HCT116 (cell line): ENCODE results near the gene SHROOM3. TPM values are rescaled to one million over a fixed set of nuclear protein-coding genes. Genes with fewer than 3 reads are reported as not detected.

Source experiments
- ATAC-seq: fragments of 200-7000 bp; cut with Tn5 transposase; 2 replicates; pipeline ENCODE4 v1.9.1; 2020; ENCODE audit warnings: mild to moderate bottlenecking, moderate library complexity
- BruUV-seq: library from RNA; stranded (reverse); fragments of 400-500 nt; replicated peaks from 2 replicates; lab custom pipeline; 2021; lab: Mats Ljungman, UMichigan
- CTCF ChIA-PET: fragments of 300-600 bp; sonication (Branson Sonifier 250); formaldehyde crosslinking; loops from one replicate; lab custom pipeline; 2021; ENCODE audit warnings: antibody characterized with exemption; lab: Charles Lee
- POLR2A ChIA-PET: fragments of 300-600, 350-600 bp; sonication (Branson Sonifier 250); formaldehyde crosslinking; loops from one replicate; lab custom pipeline; 2021; ENCODE audit warnings: antibody characterized with exemption; lab: Charles Lee
- RAD21 ChIA-PET, 2 experiments: fragments of 300-600 bp; sonication (Branson Sonifier 250); formaldehyde crosslinking; loops; one replicate each; lab custom pipeline; 2023; ENCODE audit warnings: low total read pairs in 2 of 2; ENCODE audit not compliant: uncharacterized antibody in 2 of 2, unreplicated experiment in 2 of 2, low non-redundant PET in 1 of 2; lab: Charles Lee
- DNase-seq: peaks from one replicate; pipeline ENCODE4 v3.0.0-alpha.2; 2010; ENCODE audit warnings: low read depth, low spot score
- H2AFZ ChIP-seq: fragments of 200-600 bp; shearing (Covaris generic), sonication (generic); 2 replicates; pipeline ENCODE4 v1.6.1; 2017; ENCODE audit warnings: low read depth, mixed run types, mixed read lengths, antibody characterized with exemption, low read length; ENCODE audit not compliant: poor library complexity, severe bottlenecking
- H3K27ac ChIP-seq: 2 replicates; pipeline ENCODE4 v1.5.1; 2012; ENCODE audit warnings: low read depth, low read length
- H3K27me3 ChIP-seq: fragments of 200-600 bp; sonication (generic); 2 replicates; pipeline ENCODE4 v1.6.1; 2016; ENCODE audit warnings: mixed run types, low read length, mixed read lengths; ENCODE audit not compliant: insufficient read depth
- H3K36me3 ChIP-seq, 2 experiments: fragments of 200-500 bp in 1 of 2; fragments of 200-600 bp in 1 of 2; sonication (Bioruptor generic) in 1 of 2; sonication (generic) in 1 of 2; 2 replicates each; pipeline versions ENCODE4 v1.5.1 to v1.6.1; 2014 to 2016; ENCODE audit warnings: low read length in 2 of 2, inconsistent platforms in 1 of 2, mixed read lengths in 1 of 2, mixed run types in 1 of 2; ENCODE audit not compliant: insufficient read depth in 2 of 2, control insufficient read depth in 1 of 2
- H3K4me1 ChIP-seq, 2 experiments: fragments of 200-600 bp in 1 of 2; sonication (generic) in 1 of 2; 2 replicates each; pipeline versions ENCODE4 v1.5.1 to v1.6.1; 2012 to 2017; ENCODE audit warnings: low read length in 2 of 2, inconsistent platforms in 1 of 2, mild to moderate bottlenecking in 1 of 2, mixed read lengths in 1 of 2, mixed run types in 1 of 2, moderate library complexity in 1 of 2; ENCODE audit not compliant: insufficient read depth in 2 of 2, control insufficient read depth in 1 of 2
- H3K4me2 ChIP-seq: fragments of 200-600 bp; sonication (generic); 2 replicates; pipeline ENCODE4 v1.6.1; 2017; ENCODE audit warnings: mixed run types, low read length, mixed read lengths
- H3K4me3 ChIP-seq, 2 experiments: fragments of 200-600 bp in 1 of 2; sonication (generic) in 1 of 2; replicated peaks in 1 of 2; 2 replicates each; pipeline ENCODE4 v1.5.1; 2011 to 2016; ENCODE audit warnings: low read length in 2 of 2, control low read depth in 1 of 2, low read depth in 1 of 2, mild to moderate bottlenecking in 1 of 2, mixed read lengths in 1 of 2, mixed run types in 1 of 2
- H3K79me2 ChIP-seq: fragments of 200-600 bp; sonication (generic); 2 replicates; pipeline ENCODE4 v1.6.1; 2017; ENCODE audit warnings: mild to moderate bottlenecking, mixed run types, low read length, moderate library complexity, mixed read lengths; ENCODE audit not compliant: insufficient read depth
- H3K9ac ChIP-seq: fragments of 200-600 bp; sonication (generic); 2 replicates; pipeline ENCODE4 v1.6.1; 2016; ENCODE audit warnings: low read length, mixed read lengths
- H3K9me2 ChIP-seq: fragments of 200-600 bp; sonication (generic), shearing (Covaris generic); 2 replicates; pipeline ENCODE4 v1.6.1; 2017; ENCODE audit warnings: mixed run types, mild to moderate bottlenecking, moderate library complexity; ENCODE audit not compliant: insufficient read depth
- H3K9me3 ChIP-seq, 2 experiments: fragments of 200-500 bp in 1 of 2; fragments of 200-600 bp in 1 of 2; sonication (Bioruptor generic) in 1 of 2; sonication (generic) in 1 of 2; 2 replicates each; pipeline ENCODE4 v1.6.1; 2014 to 2017; ENCODE audit warnings: low read length in 2 of 2, mixed read lengths in 2 of 2, inconsistent platforms in 1 of 2, low read depth in 1 of 2, mild to moderate bottlenecking in 1 of 2, mixed run types in 1 of 2, moderate library complexity in 1 of 2; ENCODE audit not compliant: control insufficient read depth in 1 of 2, insufficient read depth in 1 of 2
- H4K20me1 ChIP-seq: fragments of 200-600 bp; sonication (generic), shearing (Covaris generic); 2 replicates; pipeline ENCODE4 v1.6.1; 2017; ENCODE audit warnings: mixed run types, mild to moderate bottlenecking, moderate library complexity; ENCODE audit not compliant: insufficient read depth
- ATF3 ChIP-seq: IDR thresholded peaks from 2 replicates; pipeline ENCODE4 v1.6.1; 2012
- CEBPB ChIP-seq: IDR thresholded peaks from 2 replicates; pipeline ENCODE4 v1.6.1; 2012; ENCODE audit warnings: low read depth
- CTCF ChIP-seq, 3 experiments: fragments of 200-600 bp in 1 of 3; sonication (generic) in 1 of 3; IDR thresholded peaks in 2 of 3; conservative IDR thresholded peaks in 1 of 3; 2 replicates each; pipeline ENCODE4 v1.5.1; 2012 to 2017; ENCODE audit warnings: low read depth in 2 of 3, low read length in 2 of 3, antibody characterized with exemption in 1 of 3, borderline replicate concordance in 1 of 3, control low read depth in 1 of 3, mild to moderate bottlenecking in 1 of 3, mixed read lengths in 1 of 3, mixed run types in 1 of 3, moderate library complexity in 1 of 3; ENCODE audit not compliant: insufficient read depth in 1 of 3
- EGR1 ChIP-seq: IDR thresholded peaks from 2 replicates; pipeline ENCODE4 v1.6.1; 2012; ENCODE audit warnings: low read depth
- ELF1 ChIP-seq: IDR thresholded peaks from 2 replicates; pipeline ENCODE4 v1.6.1; 2012; ENCODE audit warnings: low read depth, borderline replicate concordance
- FOSL1 ChIP-seq: IDR thresholded peaks from 2 replicates; pipeline ENCODE4 v1.6.1; 2012; ENCODE audit warnings: low read depth
- JUND ChIP-seq: IDR thresholded peaks from 2 replicates; pipeline ENCODE4 v1.6.1; 2012
- MAX ChIP-seq: IDR thresholded peaks from 2 replicates; pipeline ENCODE4 v1.6.1; 2012
- REST ChIP-seq: IDR thresholded peaks from 2 replicates; pipeline ENCODE4 v1.6.1; 2012; ENCODE audit warnings: low read depth
- SP1 ChIP-seq: IDR thresholded peaks from 2 replicates; pipeline ENCODE4 v1.6.1; 2012; ENCODE audit warnings: low read depth
- SRF ChIP-seq: IDR thresholded peaks from 2 replicates; pipeline ENCODE4 v1.6.1; 2012; ENCODE audit warnings: low read depth
- TCF7L2 ChIP-seq: IDR thresholded peaks from 2 replicates; pipeline ENCODE4 v1.7.0; 2011; ENCODE audit warnings: borderline replicate concordance, inconsistent platforms; ENCODE audit not compliant: insufficient read depth, insufficient read length; ENCODE audit errors: extremely low read depth
- YY1 ChIP-seq: IDR thresholded peaks from 2 replicates; pipeline ENCODE4 v1.6.1; 2011; ENCODE audit warnings: low read length, low read depth, moderate library complexity, mild to moderate bottlenecking; ENCODE audit not compliant: insufficient replicate concordance; ENCODE audit errors: extremely low read depth
- ZBTB33 ChIP-seq: IDR thresholded peaks from 2 replicates; pipeline ENCODE4 v1.6.1; 2011; ENCODE audit warnings: mild to moderate bottlenecking, low read length, moderate library complexity; ENCODE audit not compliant: insufficient replicate concordance; ENCODE audit errors: extremely low read depth
- ZFX ChIP-seq: fragments of 450-650 bp; IDR thresholded peaks from 2 replicates; pipeline ENCODE4 v1.6.1; 2017
- intact Hi-C: fragments of 100-400 bp; cut with micrococcal nuclease; formaldehyde crosslinking; loops from 2 replicates; pipeline ENCODE4 v1.10.0; 2022
- total RNA-seq: library from RNA; stranded (reverse); gene quantifications from one replicate; pipeline ENCODE4 v1.2.1, GENCODE V29; 2021; ENCODE audit not compliant: unreplicated experiment

The SHROOM3 gene
- total RNA-seq, 1 experiment from 2014 or later = 22.5 TPM

GRCh38 chr4:76779740-76780459, 344.9 kb downstream of the SHROOM3 start:
- Histone ChIP-seq H2AFZ (no peak overlapping the region), H3K9me2 (no peaks in the 10 kb centered on the region), H3K9me3 (no peaks in the 10 kb centered on the region), H3K9ac (no peak overlapping the region), H3K4me1 (peaks cover 45 to 48% of the 10 kb centered on the region in 2 experiments), H3K79me2 (no peaks in the 10 kb centered on the region), H4K20me1 (no peaks in the 10 kb centered on the region), H3K36me3 (no peaks in the 10 kb centered on the region), H3K27ac (no peak overlapping the region), H3K27me3 (no peaks in the 10 kb centered on the region), H3K4me2 (no peak overlapping the region), H3K4me3 (no peak overlapping the region)
- ChIA-PET RAD21 (no interaction called here), POLR2A (no interaction called here), CTCF (no interaction called here)
- no TSS peak for BruUV-seq
- ATAC-seq (no peak), DNase-seq (no peak)
- intact Hi-C loops = loop anchor here (5.0 to 10.0 kb wide), 2 partner anchors 117 to 165 kb away; partner anchors contain the start of genes SEPTIN11 and SOWAHB
- TF ChIP-seq CTCF (IDR thresholded peaks at IDR 0.05 in 2 of 3, conservative IDR thresholded peaks at IDR 0.05 in 1 of 3; ENCODE audit: borderline replicate concordance in 1 of 3, insufficient read depth in 1 of 3, low read depth in 2 of 3, low read length in 2 of 3) = no peak
- TF ChIP-seq ELF1 = no peak
- TF ChIP-seq YY1 = no peak
- TF ChIP-seq ZFX = no peak
- peak; percentile 16; the same call in 1 of the 2 replicates for TF ChIP-seq CEBPB
- no peak for TF ChIP-seq FOSL1
- TF ChIP-seq REST = no peak
- TF ChIP-seq EGR1 = no peak
- TF ChIP-seq ZBTB33 = no peak
- TF ChIP-seq TCF7L2 = no peak
- no peak for TF ChIP-seq SRF
- TF ChIP-seq JUND = no peak
- TF ChIP-seq MAX = 0 out of 2 replicates have a peak, but pooled peaks have one; percentile 17
- TF ChIP-seq ATF3 = no peak
- TF ChIP-seq SP1 = no peak
